GM11168 (cell line): Measurements from ENCODE around the gene ROR1.
"Not testable (repeated sequence)": the region's sequence is repeated elsewhere in the genome, so short reads cannot be mapped to it uniquely, and the experiment has no call there.

ENCODE experiments used
- in situ Hi-C: fragments of 300-500 bp; cut with MboI; formaldehyde crosslinking; loops from one replicate; pipeline ENCODE4 v1.12.0; 2022; ENCODE audit warnings: low sequenced_read_pairs; ENCODE audit not compliant: unreplicated experiment

ROR1 gene

GRCh38 chr1:64212031-64212430 lies 438.2 kb downstream of the ROR1 start:
- in situ Hi-C loops: no loop called here

- in situ Hi-C loops: no loop called here
Observed at GRCh38 chr1:64215576-64215975, 441.8 kb downstream of the ROR1 start.

- in situ Hi-C loops: no loop called here
Observed at GRCh38 chr1:64220241-64220640, 446.4 kb downstream of the ROR1 start.

GRCh38 chr1:64223329-64224151 lies 449.7 kb downstream of the ROR1 start:
- in situ Hi-C loops: no loop called here

GRCh38 chr1:64224236-64224635 lies 450.4 kb downstream of the ROR1 start:
- in situ Hi-C loops: not testable (repeated sequence)

- in situ Hi-C loops: loop anchor here (25.0 kb wide), 2 partner anchors 291 to 541 kb away; no protein-coding TSS in a partner anchor
Observed at GRCh38 chr1:64228167-64228957, 454.5 kb downstream of the ROR1 start.

- in situ Hi-C loops: loop anchor here (25.0 kb wide), 2 partner anchors 292 to 542 kb away; no protein-coding TSS in a partner anchor
Observed at GRCh38 chr1:64229307-64229706, 455.5 kb downstream of the ROR1 start.
